ENCODE measurements around the gene SFR1.
"Not testable (repeated sequence)": the region's sequence is repeated elsewhere in the genome, so short reads cannot be mapped to it uniquely, and the experiment has no call there.

DNA sequence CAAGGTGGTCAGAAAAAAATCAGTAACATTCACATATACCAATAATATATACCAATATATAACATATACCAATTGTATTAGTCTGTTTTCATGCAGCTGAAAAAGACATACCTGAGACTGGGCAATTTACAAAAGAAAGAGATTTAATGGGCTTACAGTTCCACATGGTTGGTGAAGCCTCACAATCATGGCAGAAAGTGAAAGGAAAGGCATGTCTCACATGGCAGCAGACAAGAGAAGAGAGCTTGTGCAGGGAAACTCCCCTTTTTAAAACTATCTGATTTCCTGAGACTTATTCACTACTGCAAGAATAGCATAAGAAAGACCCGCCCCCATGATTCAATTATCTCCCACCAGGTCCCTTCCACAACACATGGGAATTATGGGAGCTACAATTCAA is 52.2 kb downstream of the SFR1 start:
- TF ChIP-seq, protein P1, sequence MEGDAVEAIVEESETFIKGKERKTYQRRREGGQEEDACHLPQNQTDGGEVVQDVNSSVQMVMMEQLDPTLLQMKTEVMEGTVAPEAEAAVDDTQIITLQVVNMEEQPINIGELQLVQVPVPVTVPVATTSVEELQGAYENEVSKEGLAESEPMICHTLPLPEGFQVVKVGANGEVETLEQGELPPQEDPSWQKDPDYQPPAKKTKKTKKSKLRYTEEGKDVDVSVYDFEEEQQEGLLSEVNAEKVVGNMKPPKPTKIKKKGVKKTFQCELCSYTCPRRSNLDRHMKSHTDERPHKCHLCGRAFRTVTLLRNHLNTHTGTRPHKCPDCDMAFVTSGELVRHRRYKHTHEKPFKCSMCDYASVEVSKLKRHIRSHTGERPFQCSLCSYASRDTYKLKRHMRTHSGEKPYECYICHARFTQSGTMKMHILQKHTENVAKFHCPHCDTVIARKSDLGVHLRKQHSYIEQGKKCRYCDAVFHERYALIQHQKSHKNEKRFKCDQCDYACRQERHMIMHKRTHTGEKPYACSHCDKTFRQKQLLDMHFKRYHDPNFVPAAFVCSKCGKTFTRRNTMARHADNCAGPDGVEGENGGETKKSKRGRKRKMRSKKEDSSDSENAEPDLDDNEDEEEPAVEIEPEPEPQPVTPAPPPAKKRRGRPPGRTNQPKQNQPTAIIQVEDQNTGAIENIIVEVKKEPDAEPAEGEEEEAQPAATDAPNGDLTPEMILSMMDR (IDR thresholded peaks at IDR 0.05) = not testable (repeated sequence)
- TF ChIP-seq POLR2AphosphoS5, POLR2A (IDR thresholded peaks at IDR 0.05): not testable (repeated sequence)
